Measurements from ENCODE around the gene HRK. TPM values are rescaled to one million over a fixed set of nuclear protein-coding genes. Genes with fewer than 3 reads are reported as not detected.

HRK gene
- total RNA-seq, 1 donor from 2014 or later: not detected

GRCh38 chr12:116862167-116862566, 19.1 kb downstream of the HRK start:
- DNase-seq (ENCODE audit: low read depth) (no peak), FAIRE-seq (no peak)
- no peak for TF ChIP-seq CTCF (IDR thresholded peaks at IDR 0.05; ENCODE audit: insufficient read depth, low read length, severe bottlenecking)
- no peaks in the 10 kb centered on the region for H3K27me3 ChIP-seq (ENCODE audit: control insufficient read depth, insufficient read depth, low read length)
- no peak overlapping the region for H3K4me3 ChIP-seq (ENCODE audit: low read depth, low read length)
- no peaks in the 10 kb centered on the region for H3K36me3 ChIP-seq (ENCODE audit: control insufficient read depth, insufficient read depth, low read length)

GRCh38 chr12:116861320-116861719, 19.9 kb downstream of the HRK start:
- FAIRE-seq (no peak), DNase-seq (ENCODE audit: low read depth) (no peak)
- Histone ChIP-seq H3K36me3 (ENCODE audit: control insufficient read depth, insufficient read depth, low read length) (no peaks in the 10 kb centered on the region), H3K4me3 (ENCODE audit: low read depth, low read length) (no peak overlapping the region), H3K27me3 (ENCODE audit: control insufficient read depth, insufficient read depth, low read length) (no peaks in the 10 kb centered on the region)
- TF ChIP-seq CTCF (IDR thresholded peaks at IDR 0.05; ENCODE audit: insufficient read depth, low read length, severe bottlenecking): no peak

GRCh38 chr12:116860263-116860662, 21.0 kb downstream of the HRK start:
- FAIRE-seq (no peak), DNase-seq (ENCODE audit: low read depth) (no peak)
- no peaks in the 10 kb centered on the region for H3K27me3 ChIP-seq (ENCODE audit: control insufficient read depth, insufficient read depth, low read length)
- TF ChIP-seq CTCF (IDR thresholded peaks at IDR 0.05; ENCODE audit: insufficient read depth, low read length, severe bottlenecking): no peak
- no peaks in the 10 kb centered on the region for H3K36me3 ChIP-seq (ENCODE audit: control insufficient read depth, insufficient read depth, low read length)
- no peak overlapping the region for H3K4me3 ChIP-seq (ENCODE audit: low read depth, low read length)

- TF ChIP-seq CTCF (IDR thresholded peaks at IDR 0.05; ENCODE audit: insufficient read depth, low read length, severe bottlenecking): no peak
- H3K27me3 ChIP-seq (ENCODE audit: control insufficient read depth, insufficient read depth, low read length): no peaks in the 10 kb centered on the region
- FAIRE-seq: no peak
Measured at GRCh38 chr12:116859079-116859478, 22.2 kb downstream of the HRK start.

GRCh38 chr12:116856729-116857128, 24.5 kb downstream of the HRK start:
- FAIRE-seq: no peak
- no peak for TF ChIP-seq CTCF (IDR thresholded peaks at IDR 0.05; ENCODE audit: insufficient read depth, low read length, severe bottlenecking)
- H3K4me3 ChIP-seq (ENCODE audit: low read depth, low read length): no peak overlapping the region

More at GRCh38 chr12:116859079-116859478, 22.2 kb downstream of the HRK start:
- Histone ChIP-seq H3K4me3 (ENCODE audit: low read depth, low read length) (no peak overlapping the region), H3K36me3 (ENCODE audit: control insufficient read depth, insufficient read depth, low read length) (no peaks in the 10 kb centered on the region)
- DNase-seq (ENCODE audit: low read depth): no peak

GRCh38 chr12:116855744-116856470, 25.3 kb downstream of the HRK start:
- DNase-seq (ENCODE audit: low read depth) (no peak), FAIRE-seq (no peak)

More at GRCh38 chr12:116856729-116857128, 24.5 kb downstream of the HRK start:
- Histone ChIP-seq H3K36me3 (ENCODE audit: control insufficient read depth, insufficient read depth, low read length) (no peaks in the 10 kb centered on the region), H3K27me3 (ENCODE audit: control insufficient read depth, insufficient read depth, low read length) (no peaks in the 10 kb centered on the region)
- no peak for DNase-seq (ENCODE audit: low read depth)

More at GRCh38 chr12:116855744-116856470, 25.3 kb downstream of the HRK start:
- no peaks in the 10 kb centered on the region for H3K36me3 ChIP-seq (ENCODE audit: control insufficient read depth, insufficient read depth, low read length)
- H3K4me3 ChIP-seq (ENCODE audit: low read depth, low read length): no peak overlapping the region
- H3K27me3 ChIP-seq (ENCODE audit: control insufficient read depth, insufficient read depth, low read length): no peaks in the 10 kb centered on the region
- no peak for TF ChIP-seq CTCF (IDR thresholded peaks at IDR 0.05; ENCODE audit: insufficient read depth, low read length, severe bottlenecking)

Data from bronchial epithelial cell (primary cell).